ENCODE data around the gene GNAO1.

Gene GNAO1

GRCh38 chr16:56353054-56353921 lies 162.0 kb downstream of the GNAO1 start:
- no peaks in the 10 kb centered on the region for H3K36me3 ChIP-seq (replicated peaks; ENCODE audit: insufficient read depth, low read length)
- H3K9me3 ChIP-seq (replicated peaks; ENCODE audit: insufficient read depth, low read length), result no peaks in the 10 kb centered on the region
- H3K27me3 ChIP-seq (replicated peaks; ENCODE audit: insufficient read depth, low read length), result peaks cover 28% of the 10 kb centered on the region
- 0 out of 2 replicates have a peak, but pooled peaks cover 7% of the 10 kb centered on the region for H3K4me1 ChIP-seq (ENCODE audit: low read length)
- no peak overlapping the region for H3K27ac ChIP-seq (ENCODE audit: low read length)
- H3K4me2 ChIP-seq (ENCODE audit: low read depth, low read length), result no peak overlapping the region
- TF ChIP-seq EZH2 (optimal IDR thresholded peaks at IDR 0.05; ENCODE audit: low read depth, low read length), result no peak
- TF ChIP-seq, protein P1, sequence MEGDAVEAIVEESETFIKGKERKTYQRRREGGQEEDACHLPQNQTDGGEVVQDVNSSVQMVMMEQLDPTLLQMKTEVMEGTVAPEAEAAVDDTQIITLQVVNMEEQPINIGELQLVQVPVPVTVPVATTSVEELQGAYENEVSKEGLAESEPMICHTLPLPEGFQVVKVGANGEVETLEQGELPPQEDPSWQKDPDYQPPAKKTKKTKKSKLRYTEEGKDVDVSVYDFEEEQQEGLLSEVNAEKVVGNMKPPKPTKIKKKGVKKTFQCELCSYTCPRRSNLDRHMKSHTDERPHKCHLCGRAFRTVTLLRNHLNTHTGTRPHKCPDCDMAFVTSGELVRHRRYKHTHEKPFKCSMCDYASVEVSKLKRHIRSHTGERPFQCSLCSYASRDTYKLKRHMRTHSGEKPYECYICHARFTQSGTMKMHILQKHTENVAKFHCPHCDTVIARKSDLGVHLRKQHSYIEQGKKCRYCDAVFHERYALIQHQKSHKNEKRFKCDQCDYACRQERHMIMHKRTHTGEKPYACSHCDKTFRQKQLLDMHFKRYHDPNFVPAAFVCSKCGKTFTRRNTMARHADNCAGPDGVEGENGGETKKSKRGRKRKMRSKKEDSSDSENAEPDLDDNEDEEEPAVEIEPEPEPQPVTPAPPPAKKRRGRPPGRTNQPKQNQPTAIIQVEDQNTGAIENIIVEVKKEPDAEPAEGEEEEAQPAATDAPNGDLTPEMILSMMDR (IDR thresholded peaks at IDR 0.05; ENCODE audit: low read length), result no peak
- no peak for TF ChIP-seq EZH2phosphoT487 (IDR thresholded peaks at IDR 0.05; ENCODE audit: low read length)
- no peak for DNase-seq
- H3F3A ChIP-seq (ENCODE audit: insufficient read depth, low read length), result peaks cover 8% of the 10 kb centered on the region
- no peak overlapping the region for H3K4me3 ChIP-seq (ENCODE audit: low read length)
- H3K9me2 ChIP-seq (replicated peaks; ENCODE audit: insufficient read depth, low read length), result no peaks in the 10 kb centered on the region
- no peak overlapping the region for H3K9ac ChIP-seq (ENCODE audit: low read length)
- no peaks in the 10 kb centered on the region for H4K20me1 ChIP-seq (ENCODE audit: insufficient read depth, low read length)
- no peaks in the 10 kb centered on the region for H3K79me2 ChIP-seq (ENCODE audit: low read length)
- no peak overlapping the region for H2AFZ ChIP-seq (ENCODE audit: low read length)

DNA sequence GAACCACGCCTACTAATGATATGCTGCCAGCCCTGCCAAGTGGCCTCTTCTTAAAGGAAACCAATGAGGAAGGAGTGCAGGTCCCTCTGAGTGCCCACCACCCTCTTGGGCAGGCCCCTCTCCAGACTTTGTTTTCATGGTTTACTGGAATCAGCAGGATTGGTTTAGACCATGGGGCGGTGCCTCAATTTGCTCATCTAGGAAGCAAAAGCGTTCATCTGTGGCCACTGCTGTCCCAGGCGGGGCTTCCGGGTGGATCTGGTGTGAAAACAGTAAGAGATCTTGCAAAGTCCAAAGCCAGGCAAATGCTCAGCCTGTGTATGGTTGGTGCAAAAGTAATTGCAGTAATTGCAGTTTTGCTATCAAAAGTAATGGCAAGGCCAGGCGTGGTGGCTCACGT lies 162.7 kb downstream of the GNAO1 start:
- H4K20me1 ChIP-seq (ENCODE audit: insufficient read depth, low read length), result no peaks in the 10 kb centered on the region
- H3K4me1 ChIP-seq (ENCODE audit: low read length), result 0 out of 2 replicates have a peak, but pooled peaks cover 7% of the 10 kb centered on the region
- no peak overlapping the region for H3K9ac ChIP-seq (ENCODE audit: low read length)
- H3F3A ChIP-seq (ENCODE audit: insufficient read depth, low read length), result peaks cover 8% of the 10 kb centered on the region
- no peak overlapping the region for H3K27ac ChIP-seq (ENCODE audit: low read length)
- H3K27me3 ChIP-seq (replicated peaks; ENCODE audit: insufficient read depth, low read length), result peaks cover 28% of the 10 kb centered on the region
- no peak for DNase-seq
- TF ChIP-seq, protein P1 (IDR thresholded peaks at IDR 0.05; ENCODE audit: low read length), result no peak
- TF ChIP-seq EZH2phosphoT487 (IDR thresholded peaks at IDR 0.05; ENCODE audit: low read length) (no peak), EZH2 (optimal IDR thresholded peaks at IDR 0.05; ENCODE audit: low read depth, low read length) (no peak)
- H3K36me3 ChIP-seq (replicated peaks; ENCODE audit: insufficient read depth, low read length), result no peaks in the 10 kb centered on the region
- H2AFZ ChIP-seq (ENCODE audit: low read length), result no peak overlapping the region
- H3K79me2 ChIP-seq (ENCODE audit: low read length), result no peaks in the 10 kb centered on the region
- H3K4me2 ChIP-seq (ENCODE audit: low read depth, low read length), result no peak overlapping the region
- no peaks in the 10 kb centered on the region for H3K9me2 ChIP-seq (replicated peaks; ENCODE audit: insufficient read depth, low read length)
- H3K4me3 ChIP-seq (ENCODE audit: low read length), result no peak overlapping the region
- H3K9me3 ChIP-seq (replicated peaks; ENCODE audit: insufficient read depth, low read length), result no peaks in the 10 kb centered on the region

DNA sequence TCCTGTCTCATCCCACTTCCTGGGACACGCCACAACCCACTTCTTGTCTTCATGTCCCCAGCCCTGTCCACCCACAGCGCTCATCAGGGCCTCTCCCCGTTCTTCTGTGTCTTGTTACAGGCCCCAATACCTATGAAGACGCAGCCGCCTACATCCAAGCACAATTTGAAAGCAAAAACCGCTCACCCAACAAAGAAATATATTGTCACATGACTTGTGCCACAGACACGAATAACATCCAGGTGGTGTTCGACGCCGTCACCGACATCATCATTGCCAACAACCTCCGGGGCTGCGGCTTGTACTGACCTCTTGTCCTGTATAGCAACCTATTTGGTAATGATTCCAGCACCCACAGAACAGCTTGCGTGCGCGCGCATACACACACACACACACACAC lies 163.5 kb downstream of the GNAO1 start:
- H4K20me1 ChIP-seq (ENCODE audit: insufficient read depth, low read length), result no peaks in the 10 kb centered on the region
- H2AFZ ChIP-seq (ENCODE audit: low read length), result no peak overlapping the region
- no peak for DNase-seq
- H3K9me3 ChIP-seq (replicated peaks; ENCODE audit: insufficient read depth, low read length), result no peaks in the 10 kb centered on the region
- no peaks in the 10 kb centered on the region for H3K79me2 ChIP-seq (ENCODE audit: low read length)
- H3K27ac ChIP-seq (ENCODE audit: low read length), result no peak overlapping the region
- H3K9me2 ChIP-seq (replicated peaks; ENCODE audit: insufficient read depth, low read length), result no peaks in the 10 kb centered on the region
- H3K4me3 ChIP-seq (ENCODE audit: low read length), result no peak overlapping the region
- H3K4me2 ChIP-seq (ENCODE audit: low read depth, low read length), result no peak overlapping the region
- H3K27me3 ChIP-seq (replicated peaks; ENCODE audit: insufficient read depth, low read length), result peaks cover 22% of the 10 kb centered on the region
- 0 out of 2 replicates have a peak, but pooled peaks cover 7% of the 10 kb centered on the region for H3K4me1 ChIP-seq (ENCODE audit: low read length)
- no peak overlapping the region for H3K9ac ChIP-seq (ENCODE audit: low read length)
- peaks cover 8% of the 10 kb centered on the region for H3F3A ChIP-seq (ENCODE audit: insufficient read depth, low read length)
- TF ChIP-seq EZH2 (optimal IDR thresholded peaks at IDR 0.05; ENCODE audit: low read depth, low read length) (no peak), EZH2phosphoT487 (IDR thresholded peaks at IDR 0.05; ENCODE audit: low read length) (no peak)
- TF ChIP-seq, protein P1 (IDR thresholded peaks at IDR 0.05; ENCODE audit: low read length), result no peak
- no peaks in the 10 kb centered on the region for H3K36me3 ChIP-seq (replicated peaks; ENCODE audit: insufficient read depth, low read length)

All from MM.1S (cell line).